Measurements from ENCODE around the gene IGSF21.
"Not testable (repeated sequence)": the region's sequence is repeated elsewhere in the genome, so short reads cannot be mapped to it uniquely, and the experiment has no call there.

Gene IGSF21

DNA sequence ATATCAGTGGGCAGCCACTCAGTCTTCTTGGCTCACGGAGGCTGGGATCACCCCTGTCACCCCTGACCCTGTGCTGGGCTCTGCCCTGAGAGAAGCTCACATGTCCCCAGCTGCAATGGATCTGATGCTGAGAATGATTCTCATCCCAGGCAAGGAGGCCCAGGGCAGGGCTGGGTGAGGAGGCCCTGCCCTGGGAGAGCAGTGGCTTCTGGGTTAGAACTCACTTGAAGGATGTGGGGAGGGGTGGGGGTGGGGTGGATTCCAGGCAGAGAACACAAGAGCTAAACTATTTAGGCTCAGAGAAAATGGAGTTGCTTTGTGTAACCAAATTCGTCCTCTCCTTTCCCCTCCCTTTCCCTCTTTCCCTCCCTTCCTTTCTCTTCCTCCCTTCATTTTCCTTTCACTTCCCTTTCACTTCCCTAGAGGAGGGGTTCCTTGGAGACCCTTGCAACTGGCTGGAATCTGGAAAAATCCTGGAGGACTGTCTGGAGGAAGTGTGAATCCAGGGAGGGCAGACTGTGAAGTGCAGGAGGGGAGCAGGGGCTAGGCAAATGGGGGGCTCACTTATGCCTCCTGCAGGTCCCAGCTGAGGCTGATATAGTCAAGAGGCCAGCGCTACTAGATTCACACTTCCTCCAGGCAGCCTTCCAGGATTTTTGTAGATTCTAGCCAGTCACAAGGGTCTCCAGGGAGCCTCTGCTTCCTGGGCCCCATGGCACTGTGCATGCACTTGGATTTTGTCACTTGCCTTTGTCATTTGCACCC lies 47.0 kb downstream of the IGSF21 start:
- Mint-ChIP-seq H3K4me3 (no peak overlapping the region), H3K27ac (no peak overlapping the region), H3K9me3 (no peaks in the 10 kb centered on the region), H3K36me3 (ENCODE audit: low read depth) (no peaks in the 10 kb centered on the region), H3K4me1 (ENCODE audit: low read depth) (no peaks in the 10 kb centered on the region), H3K27me3 (ENCODE audit: low read depth) (no peaks in the 10 kb centered on the region)
- no peak for DNase-seq (ENCODE audit: low spot score)

DNA sequence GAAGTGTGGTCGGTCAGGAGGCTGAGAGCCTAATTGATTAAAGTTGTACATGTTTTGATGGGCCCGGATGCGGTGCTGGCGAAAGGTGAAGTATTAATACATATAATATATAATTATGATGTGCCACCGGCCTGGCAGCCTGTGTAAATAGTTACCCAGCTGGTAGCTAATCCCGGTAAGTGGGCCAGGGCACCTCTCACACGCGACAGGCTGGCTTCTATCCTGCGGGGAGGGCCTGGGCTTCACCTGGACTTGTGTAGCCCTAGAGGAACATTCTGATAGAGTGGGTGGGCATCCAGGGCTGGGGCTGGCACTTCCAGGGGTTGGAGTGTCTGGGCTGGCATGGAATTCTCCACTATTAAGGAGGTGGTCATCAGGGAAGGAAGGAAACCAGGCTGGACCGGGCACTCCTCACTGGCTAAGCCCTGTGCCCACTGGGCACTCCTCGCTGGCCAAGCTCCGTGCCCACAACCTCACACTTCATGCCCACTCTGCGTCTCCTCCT lies 48.3 kb downstream of the IGSF21 start:
- no peaks in the 10 kb centered on the region for H3K4me1 Mint-ChIP-seq (ENCODE audit: low read depth)
- H3K9me3 Mint-ChIP-seq = no peaks in the 10 kb centered on the region
- no peaks in the 10 kb centered on the region for H3K36me3 Mint-ChIP-seq (ENCODE audit: low read depth)
- no peak overlapping the region for H3K4me3 Mint-ChIP-seq
- H3K27me3 Mint-ChIP-seq (ENCODE audit: low read depth) = no peaks in the 10 kb centered on the region
- no peak for DNase-seq (ENCODE audit: low spot score)
- no peak overlapping the region for H3K27ac Mint-ChIP-seq

DNA sequence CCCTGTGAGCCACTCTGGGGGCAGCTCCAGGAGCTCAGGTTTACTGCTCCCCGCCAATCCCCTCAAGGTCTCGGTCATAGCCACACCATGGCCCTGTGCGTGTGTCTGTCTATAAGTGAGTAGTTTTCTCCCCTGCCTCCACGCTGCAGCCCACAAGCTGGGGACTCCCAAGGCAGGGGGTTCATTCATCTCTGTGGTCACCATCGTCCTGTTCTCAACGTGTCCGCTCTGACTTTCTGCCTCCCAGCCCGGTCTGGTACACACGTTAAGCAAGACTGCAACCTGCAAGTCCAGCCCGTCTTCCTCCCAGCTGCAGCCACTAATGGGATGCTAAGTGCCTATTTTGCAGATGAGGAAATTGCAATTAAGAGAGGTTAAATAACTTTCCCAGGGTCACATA lies 49.8 kb downstream of the IGSF21 start:
- H3K36me3 Mint-ChIP-seq (ENCODE audit: low read depth) = no peaks in the 10 kb centered on the region
- no peaks in the 10 kb centered on the region for H3K27me3 Mint-ChIP-seq (ENCODE audit: low read depth)
- no peak overlapping the region for H3K27ac Mint-ChIP-seq
- no peaks in the 10 kb centered on the region for H3K9me3 Mint-ChIP-seq
- H3K4me3 Mint-ChIP-seq = no peak overlapping the region
- no peaks in the 10 kb centered on the region for H3K4me1 Mint-ChIP-seq (ENCODE audit: low read depth)
- no peak for DNase-seq (ENCODE audit: low spot score)

DNA sequence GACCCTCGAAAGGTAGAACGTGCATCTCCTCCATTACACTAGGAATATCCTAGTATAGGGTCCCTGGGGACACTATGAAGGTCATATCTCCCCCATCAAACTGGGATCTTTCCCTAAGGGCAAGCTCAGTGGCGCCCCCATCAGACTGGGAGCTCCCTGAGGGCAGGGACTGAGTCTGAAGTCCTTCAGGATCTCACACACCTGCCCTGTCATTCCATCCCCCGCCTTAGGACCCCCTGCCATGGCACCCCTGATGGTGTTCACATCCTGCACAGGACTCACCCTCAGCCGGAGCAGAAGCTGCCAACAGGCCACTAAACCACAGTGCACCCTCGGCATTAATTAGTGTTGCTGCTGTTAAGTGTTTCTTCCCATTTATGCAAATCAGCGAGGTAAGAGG lies 50.4 kb downstream of the IGSF21 start:
- no peaks in the 10 kb centered on the region for H3K36me3 Mint-ChIP-seq (ENCODE audit: low read depth)
- no peak overlapping the region for H3K4me3 Mint-ChIP-seq
- no peaks in the 10 kb centered on the region for H3K4me1 Mint-ChIP-seq (ENCODE audit: low read depth)
- no peak for DNase-seq (ENCODE audit: low spot score)
- no peaks in the 10 kb centered on the region for H3K27me3 Mint-ChIP-seq (ENCODE audit: low read depth)
- no peaks in the 10 kb centered on the region for H3K9me3 Mint-ChIP-seq
- H3K27ac Mint-ChIP-seq = no peak overlapping the region

DNA sequence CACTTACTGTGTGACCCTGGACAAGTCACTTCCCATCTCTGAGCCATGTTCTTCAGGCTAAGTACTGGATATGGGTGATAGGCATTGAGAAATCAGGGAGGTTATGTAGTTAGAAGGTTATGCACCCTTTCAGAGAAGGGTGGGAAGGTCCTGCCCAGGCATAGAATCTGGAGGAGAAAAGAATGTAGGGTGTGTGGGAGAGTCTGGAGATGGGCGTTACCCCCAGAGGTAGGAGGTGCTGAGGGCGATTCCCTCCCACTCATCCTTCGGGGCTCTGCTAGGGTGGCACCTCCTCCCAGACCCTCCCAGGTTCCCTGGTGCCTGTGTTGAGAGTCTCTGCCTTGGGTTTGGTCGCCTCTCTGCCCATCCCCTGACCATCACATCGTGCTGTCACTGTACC lies 51.1 kb downstream of the IGSF21 start:
- no peaks in the 10 kb centered on the region for H3K27me3 Mint-ChIP-seq (ENCODE audit: low read depth)
- no peaks in the 10 kb centered on the region for H3K4me1 Mint-ChIP-seq (ENCODE audit: low read depth)
- H3K36me3 Mint-ChIP-seq (ENCODE audit: low read depth) = no peaks in the 10 kb centered on the region
- H3K9me3 Mint-ChIP-seq = no peaks in the 10 kb centered on the region
- no peak for DNase-seq (ENCODE audit: low spot score)
- no peak overlapping the region for H3K27ac Mint-ChIP-seq
- H3K4me3 Mint-ChIP-seq = no peak overlapping the region

DNA sequence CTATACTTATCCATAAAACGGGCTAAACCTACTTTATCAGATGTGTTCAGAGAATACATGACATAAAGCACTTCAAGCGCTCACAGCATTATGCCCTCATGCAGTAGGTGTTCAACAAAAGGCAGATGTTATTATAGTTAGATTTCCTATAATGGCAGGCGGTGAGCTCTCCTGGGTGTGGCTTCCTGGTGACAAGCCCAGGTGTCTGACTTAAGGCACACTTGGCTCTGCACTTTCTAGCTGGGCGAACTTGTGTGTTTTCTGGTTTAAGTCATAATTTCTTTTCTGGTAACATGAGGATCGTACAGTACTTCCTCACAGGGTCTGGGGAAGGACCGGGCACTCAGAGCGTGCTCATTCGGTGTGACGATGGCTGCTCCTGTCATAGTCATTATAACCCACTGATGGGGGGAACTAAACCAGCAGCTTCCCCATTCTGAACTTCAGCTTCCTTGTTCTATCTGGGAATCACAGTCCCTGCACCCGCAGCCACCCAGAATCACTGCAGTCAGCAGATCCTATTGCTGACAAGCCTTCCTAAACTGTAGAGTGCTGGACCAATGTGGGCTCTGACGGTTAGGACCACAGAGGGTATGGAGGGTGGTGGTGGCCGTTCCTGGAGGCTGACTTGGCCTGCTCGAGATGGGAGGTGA lies 52.8 kb downstream of the IGSF21 start:
- Mint-ChIP-seq H3K27ac (no peak overlapping the region), H3K9me3 (no peaks in the 10 kb centered on the region), H3K4me3 (no peak overlapping the region), H3K36me3 (ENCODE audit: low read depth) (no peaks in the 10 kb centered on the region), H3K4me1 (ENCODE audit: low read depth) (no peaks in the 10 kb centered on the region), H3K27me3 (ENCODE audit: low read depth) (no peaks in the 10 kb centered on the region)
- DNase-seq (ENCODE audit: low spot score) = no peak

DNA sequence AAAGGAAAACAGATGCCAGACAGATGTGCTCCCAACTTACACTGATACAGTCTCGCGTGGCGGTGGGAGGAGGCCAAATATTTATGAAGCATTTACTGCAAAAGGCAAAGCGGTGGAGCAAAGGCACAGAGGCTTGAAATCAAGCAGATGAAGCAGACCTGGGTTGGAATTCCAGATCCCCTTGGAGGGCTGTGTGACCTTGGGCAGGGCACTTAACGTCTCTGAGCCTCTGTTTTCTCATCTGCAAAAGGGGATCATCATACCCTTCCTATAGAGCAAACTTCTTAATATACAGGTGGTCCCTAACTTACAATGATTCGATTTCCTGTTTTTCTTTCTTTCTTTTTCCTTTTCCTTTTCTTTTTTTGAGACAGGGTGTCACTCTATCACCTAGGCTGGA lies 54.1 kb downstream of the IGSF21 start:
- Mint-ChIP-seq H3K4me3 (no peak overlapping the region), H3K27me3 (ENCODE audit: low read depth) (no peaks in the 10 kb centered on the region), H3K27ac (no peak overlapping the region), H3K9me3 (no peaks in the 10 kb centered on the region), H3K36me3 (ENCODE audit: low read depth) (no peaks in the 10 kb centered on the region), H3K4me1 (ENCODE audit: low read depth) (no peaks in the 10 kb centered on the region)
- no peak for DNase-seq (ENCODE audit: low spot score)

DNA sequence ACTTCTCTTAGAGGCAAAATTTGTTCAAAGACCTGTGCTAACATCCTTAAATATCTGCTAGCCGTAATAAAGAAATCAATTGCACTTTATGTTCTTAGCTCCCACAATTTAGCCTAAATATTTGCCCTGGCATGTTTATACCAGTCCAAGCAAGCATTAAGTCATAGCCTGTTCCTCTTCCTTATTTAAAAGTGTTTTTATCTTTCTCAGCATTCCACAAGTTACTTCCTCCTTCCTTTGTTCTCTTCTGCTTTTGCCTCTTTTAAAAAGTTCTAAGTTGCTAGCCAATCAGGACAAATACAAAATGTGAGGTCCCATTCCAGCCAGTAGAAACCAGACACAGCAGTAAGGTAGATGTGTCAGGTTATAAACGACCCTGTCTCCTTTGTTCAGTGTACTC lies 58.0 kb downstream of the IGSF21 start:
- not testable (repeated sequence) for H3K4me3 Mint-ChIP-seq; H3K27ac Mint-ChIP-seq; H3K27me3 Mint-ChIP-seq (ENCODE audit: low read depth); H3K36me3 Mint-ChIP-seq (ENCODE audit: low read depth); H3K4me1 Mint-ChIP-seq (ENCODE audit: low read depth); H3K9me3 Mint-ChIP-seq; DNase-seq (ENCODE audit: low spot score)

DNA sequence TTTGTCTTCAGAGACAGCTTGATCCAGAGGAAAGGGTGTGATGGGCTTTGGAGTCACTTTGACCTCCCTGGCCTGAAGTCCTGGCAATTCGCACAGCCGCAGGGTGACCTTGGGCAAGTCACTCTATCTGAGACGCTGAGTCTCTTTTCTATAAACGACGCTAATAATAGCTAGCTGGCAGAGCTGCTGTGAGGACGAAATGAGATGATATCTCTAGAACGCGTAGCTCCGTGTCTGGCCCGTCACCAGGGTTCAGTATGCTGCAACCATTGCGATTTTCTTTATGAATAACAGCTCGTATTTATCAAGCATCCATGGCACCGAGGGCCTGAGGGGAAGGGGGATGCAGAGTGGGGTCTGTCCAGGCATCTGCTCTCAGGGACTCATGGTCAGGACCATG lies 58.7 kb downstream of the IGSF21 start:
- H3K27ac Mint-ChIP-seq = no peak overlapping the region
- DNase-seq (ENCODE audit: low spot score) = no peak
- no peaks in the 10 kb centered on the region for H3K4me1 Mint-ChIP-seq (ENCODE audit: low read depth)
- no peaks in the 10 kb centered on the region for H3K36me3 Mint-ChIP-seq (ENCODE audit: low read depth)
- no peaks in the 10 kb centered on the region for H3K9me3 Mint-ChIP-seq
- no peaks in the 10 kb centered on the region for H3K27me3 Mint-ChIP-seq (ENCODE audit: low read depth)
- no peak overlapping the region for H3K4me3 Mint-ChIP-seq

DNA sequence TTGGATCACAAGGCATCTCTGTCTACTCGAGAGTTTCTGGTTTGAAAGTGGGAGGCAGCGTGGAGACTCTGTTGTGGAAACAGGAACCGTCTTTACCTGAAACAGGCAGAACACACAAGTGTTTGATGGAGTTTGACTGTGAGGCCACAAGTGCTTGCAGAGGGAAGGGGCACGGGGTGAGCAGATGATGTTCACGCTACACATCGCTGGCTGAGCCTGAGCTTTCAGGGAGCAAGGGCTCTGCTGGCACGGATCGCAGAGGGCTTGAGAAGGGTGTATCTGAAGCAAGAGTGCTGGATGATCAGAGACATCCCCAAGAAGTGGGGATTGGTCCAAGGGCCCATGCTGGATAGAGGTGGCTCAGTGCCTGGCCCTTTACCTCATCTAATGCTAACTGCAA lies 59.3 kb downstream of the IGSF21 start:
- H3K27ac Mint-ChIP-seq = no peak overlapping the region

DNA sequence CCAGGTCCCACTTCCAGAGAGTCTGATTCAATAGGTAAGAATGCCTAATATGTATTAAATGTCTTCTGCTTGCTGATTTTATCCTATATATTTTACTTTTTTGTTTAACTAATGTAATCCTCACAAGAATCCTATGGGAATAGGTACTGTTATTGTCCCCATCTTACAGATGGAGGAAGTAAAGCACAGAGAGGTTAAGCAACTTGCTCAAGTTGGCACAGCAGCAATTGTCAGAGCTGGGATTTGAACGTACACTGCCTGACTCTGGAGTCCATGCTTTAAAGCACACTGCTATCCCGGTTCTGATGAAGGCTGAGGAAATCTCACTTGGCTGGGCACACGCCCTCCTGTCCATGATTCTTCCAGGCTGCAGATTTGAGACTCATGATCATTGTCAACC lies 62.8 kb downstream of the IGSF21 start:
- no peak for DNase-seq (ENCODE audit: low spot score)
- no peaks in the 10 kb centered on the region for H3K36me3 Mint-ChIP-seq (ENCODE audit: low read depth)
- no peaks in the 10 kb centered on the region for H3K27me3 Mint-ChIP-seq (ENCODE audit: low read depth)
- H3K4me3 Mint-ChIP-seq = no peak overlapping the region
- no peaks in the 10 kb centered on the region for H3K9me3 Mint-ChIP-seq
- H3K27ac Mint-ChIP-seq = no peak overlapping the region
- H3K4me1 Mint-ChIP-seq (ENCODE audit: low read depth) = no peaks in the 10 kb centered on the region

More for the DNA sequence above, 59.3 kb downstream of the IGSF21 start:
- Mint-ChIP-seq H3K9me3 (no peaks in the 10 kb centered on the region), H3K4me3 (no peak overlapping the region), H3K27me3 (ENCODE audit: low read depth) (no peaks in the 10 kb centered on the region), H3K36me3 (ENCODE audit: low read depth) (no peaks in the 10 kb centered on the region), H3K4me1 (ENCODE audit: low read depth) (no peaks in the 10 kb centered on the region)
- DNase-seq (ENCODE audit: low spot score) = no peak

DNA sequence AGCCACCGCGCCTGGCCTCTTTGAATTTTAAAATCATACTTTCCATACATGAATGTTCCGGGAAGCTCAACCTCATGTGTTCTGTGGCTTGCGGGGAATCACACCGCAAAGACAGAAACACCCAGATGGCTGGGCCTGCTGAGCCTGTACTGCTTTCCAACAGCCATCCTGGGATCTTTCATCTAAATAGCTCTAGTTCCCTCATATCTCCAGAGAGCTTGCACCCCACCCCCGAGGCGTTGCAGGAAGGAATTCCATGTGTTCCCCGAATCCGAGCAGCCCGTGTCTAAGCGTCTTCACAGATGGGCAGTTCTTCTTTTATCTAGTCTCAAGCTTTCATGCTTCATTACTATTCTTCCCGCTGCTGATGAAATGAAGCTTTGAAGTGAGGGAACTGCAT lies 66.4 kb downstream of the IGSF21 start:
- Mint-ChIP-seq H3K4me1 (ENCODE audit: low read depth) (no peaks in the 10 kb centered on the region), H3K27ac (no peak overlapping the region), H3K9me3 (no peaks in the 10 kb centered on the region)

DNA sequence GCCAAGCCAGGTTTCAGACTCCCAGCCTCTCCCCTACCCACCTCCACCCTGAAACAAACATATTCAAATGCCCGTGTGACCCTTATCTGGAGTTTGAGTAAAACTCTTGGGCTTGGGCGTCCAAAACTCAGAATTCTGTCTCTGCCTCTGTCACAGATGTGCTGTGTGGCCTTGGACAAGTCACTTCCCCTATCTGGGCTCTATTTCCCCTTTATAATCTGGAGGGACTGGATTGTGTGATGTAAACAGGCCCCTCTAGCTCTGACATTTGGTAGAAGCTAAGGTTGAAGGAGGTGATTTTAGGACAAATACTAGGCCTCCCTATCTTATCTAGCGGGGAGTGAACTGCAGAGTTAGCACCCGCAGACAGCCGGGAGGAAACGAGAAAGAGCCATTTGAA lies 67.5 kb downstream of the IGSF21 start:
- Mint-ChIP-seq H3K9me3 (no peaks in the 10 kb centered on the region), H3K27ac (no peak overlapping the region), H3K27me3 (ENCODE audit: low read depth) (peaks cover 5% of the 10 kb centered on the region), H3K36me3 (ENCODE audit: low read depth) (no peaks in the 10 kb centered on the region), H3K4me1 (ENCODE audit: low read depth) (no peaks in the 10 kb centered on the region), H3K4me3 (no peak overlapping the region)
- no peak for DNase-seq (ENCODE audit: low spot score)

More for the DNA sequence above, 66.4 kb downstream of the IGSF21 start:
- DNase-seq (ENCODE audit: low spot score) = no peak
- H3K27me3 Mint-ChIP-seq (ENCODE audit: low read depth) = peaks cover 5% of the 10 kb centered on the region
- H3K36me3 Mint-ChIP-seq (ENCODE audit: low read depth) = no peaks in the 10 kb centered on the region
- no peak overlapping the region for H3K4me3 Mint-ChIP-seq

DNA sequence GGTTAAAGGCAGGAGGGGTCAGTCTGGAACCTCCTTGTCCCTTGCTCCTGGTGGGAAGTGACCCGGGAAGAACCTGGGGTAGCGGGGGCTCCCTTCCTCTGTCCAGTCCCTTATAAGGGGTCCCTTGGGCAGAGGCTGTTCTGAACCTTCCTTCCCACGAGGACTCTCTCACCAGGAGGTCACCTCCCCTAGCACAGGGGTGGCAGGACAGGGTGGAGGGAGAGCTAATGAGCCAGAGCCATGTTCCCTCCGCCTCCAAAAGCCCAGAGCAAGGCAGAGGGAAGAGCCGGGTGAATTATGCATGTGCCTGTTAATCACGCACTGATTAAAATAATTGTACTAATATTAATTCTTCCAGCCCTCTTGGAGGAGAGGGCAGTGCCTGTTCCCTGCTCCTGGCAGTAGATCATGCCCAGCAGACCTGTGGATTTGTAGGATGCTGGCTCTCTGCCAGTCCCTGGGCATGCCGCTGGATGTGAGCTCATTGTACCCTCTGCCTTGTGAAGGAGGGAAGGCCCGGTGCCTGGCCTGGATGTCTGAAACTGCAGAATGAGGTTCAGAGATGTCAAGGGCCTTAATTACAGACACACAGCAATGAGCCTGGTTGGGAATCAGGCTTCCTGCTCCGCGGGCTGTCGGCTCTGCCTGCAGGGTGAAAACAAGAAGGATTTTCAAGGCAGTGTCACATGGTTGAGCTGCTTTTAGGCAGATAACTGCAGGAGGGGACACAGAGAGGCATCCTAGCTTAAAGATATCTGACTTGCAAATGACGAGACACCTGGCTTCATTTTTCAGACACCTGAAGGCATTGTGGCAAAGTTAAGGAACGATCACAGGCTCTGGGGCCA lies 68.2 kb downstream of the IGSF21 start:
- no peak overlapping the region for H3K27ac Mint-ChIP-seq
- H3K4me3 Mint-ChIP-seq = no peak overlapping the region
- no peak for DNase-seq (ENCODE audit: low spot score)
- H3K9me3 Mint-ChIP-seq = no peaks in the 10 kb centered on the region
- no peaks in the 10 kb centered on the region for H3K4me1 Mint-ChIP-seq (ENCODE audit: low read depth)
- H3K36me3 Mint-ChIP-seq (ENCODE audit: low read depth) = no peaks in the 10 kb centered on the region
- peaks cover 5% of the 10 kb centered on the region for H3K27me3 Mint-ChIP-seq (ENCODE audit: low read depth)

All from T-helper 2 cell treated with Interferon-gamma antibody and Interleukin-4, amounts not matched to agents 5 μg/mL and 100 μg/mL, for 36 hours (primary cell).